Glomerular endothelial cell (primary cell): ENCODE results near the gene NOXO1. TPM values are rescaled to one million over a fixed set of nuclear protein-coding genes. Genes with fewer than 3 reads are reported as not detected.
A peak's percentile ranks its signal among the peaks of the same experiment; 100 is the strongest.
"Not testable (repeated sequence)": the region's sequence is repeated elsewhere in the genome, so short reads cannot be mapped to it uniquely, and the experiment has no call there.

ENCODE experiments used
- DNase-seq: peaks from one replicate; pipeline ENCODE4 v3.0.0-alpha.2; 2011; ENCODE audit warnings: low read depth, low spot score; ENCODE audit errors: extremely low read depth
- total RNA-seq: library from RNA; depleted of rRNA; stranded (reverse); fragments of >200 nt; gene quantifications from 2 replicates; pipeline ENCODE4 v1.2.3, GENCODE V29; 2015

NOXO1 gene
- total RNA-seq, 1 donor from 2014 or later, result 0.58 TPM

- DNase-seq, result no peak
Observed at GRCh38 chr16:1944612-1945199, 36.6 kb downstream of the NOXO1 start.

GRCh38 chr16:1942810-1943726 lies 38.2 kb downstream of the NOXO1 start, which contains the start of gene MSRB1:
Gene MSRB1 (minus strand): TSS chr16:1943199. CDS start chr16:1943156, 43 bp downstream.
- DNase-seq, result peak; percentile 72

- DNase-seq, result no peak
Observed at GRCh38 chr16:1942047-1942809, 39.0 kb downstream of the NOXO1 start.

GRCh38 chr16:1941162-1942046 lies 39.9 kb downstream of the NOXO1 start:
- no peak for DNase-seq

- DNase-seq, result no peak
Observed at GRCh38 chr16:1940273-1941161, 40.8 kb downstream of the NOXO1 start.

GRCh38 chr16:1939833-1940232 lies 41.4 kb downstream of the NOXO1 start:
- not testable (repeated sequence) for DNase-seq

DNA sequence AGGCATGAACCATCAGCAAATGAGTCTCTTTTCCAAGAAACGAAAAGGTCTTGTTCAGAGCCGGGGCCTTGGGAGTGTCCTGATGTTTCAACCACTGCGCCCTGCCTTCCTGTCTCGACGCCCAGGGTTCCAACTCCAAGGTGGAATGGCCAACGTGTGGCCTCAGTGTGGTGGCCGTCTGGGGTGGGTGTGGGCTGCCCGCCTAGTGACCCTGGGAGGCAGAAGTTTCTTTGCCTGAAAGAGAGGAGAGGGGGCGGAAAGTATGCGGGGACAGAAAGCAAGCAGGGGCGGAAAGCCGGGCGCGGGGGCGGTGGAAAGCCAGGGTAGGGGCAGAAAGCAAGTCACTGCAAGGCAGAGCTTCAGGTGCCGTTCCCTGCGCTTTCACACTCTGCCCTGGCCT lies 42.4 kb downstream of the NOXO1 start:
- no peak for DNase-seq

DNA sequence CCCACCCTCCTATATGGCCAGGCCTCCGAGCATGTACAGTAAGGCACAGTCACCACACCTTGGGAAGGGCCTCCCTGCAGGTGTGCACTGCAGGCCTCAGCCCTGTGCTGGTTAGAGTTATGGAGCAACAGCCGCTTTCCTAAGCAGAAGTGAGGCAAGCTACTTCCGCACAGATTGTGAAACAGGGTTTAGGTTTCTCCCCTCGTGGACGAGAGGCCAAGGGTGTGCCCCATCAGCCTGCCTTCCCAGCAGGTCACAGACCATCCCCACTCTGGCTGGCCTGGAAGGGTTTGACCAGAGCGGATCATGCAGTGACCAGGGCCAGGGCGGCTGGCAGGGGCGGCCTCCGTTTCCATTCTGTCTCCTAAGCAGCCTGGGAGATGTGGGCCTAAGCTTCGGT lies 43.0 kb downstream of the NOXO1 start:
- no peak for DNase-seq

DNA sequence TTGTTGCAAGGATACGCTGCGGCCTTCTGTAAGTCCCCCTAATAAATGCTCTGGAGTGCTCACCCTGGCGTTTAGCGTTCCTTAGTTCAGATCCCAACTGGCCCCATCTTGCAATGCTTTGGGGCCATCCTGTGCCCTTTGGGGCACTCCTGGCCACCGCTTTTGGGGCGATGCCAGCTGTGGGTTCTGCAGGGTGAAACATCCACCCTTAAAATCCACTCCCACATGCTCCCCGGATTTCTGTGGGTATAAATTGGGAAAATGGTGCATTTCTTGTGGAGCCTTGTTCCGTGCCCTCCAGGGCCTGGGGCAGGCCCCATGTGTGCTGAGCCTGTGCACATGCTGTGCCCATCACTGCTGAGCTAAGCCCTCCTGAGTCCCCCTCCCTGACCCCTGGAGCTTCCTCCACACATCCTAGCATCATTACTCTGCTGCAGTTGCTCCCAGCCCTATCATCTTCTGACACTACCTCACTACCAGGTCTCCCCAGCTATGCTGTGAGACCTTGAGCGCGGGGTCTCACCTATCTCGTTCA lies 44.3 kb downstream of the NOXO1 start:
- DNase-seq, result no peak

DNA sequence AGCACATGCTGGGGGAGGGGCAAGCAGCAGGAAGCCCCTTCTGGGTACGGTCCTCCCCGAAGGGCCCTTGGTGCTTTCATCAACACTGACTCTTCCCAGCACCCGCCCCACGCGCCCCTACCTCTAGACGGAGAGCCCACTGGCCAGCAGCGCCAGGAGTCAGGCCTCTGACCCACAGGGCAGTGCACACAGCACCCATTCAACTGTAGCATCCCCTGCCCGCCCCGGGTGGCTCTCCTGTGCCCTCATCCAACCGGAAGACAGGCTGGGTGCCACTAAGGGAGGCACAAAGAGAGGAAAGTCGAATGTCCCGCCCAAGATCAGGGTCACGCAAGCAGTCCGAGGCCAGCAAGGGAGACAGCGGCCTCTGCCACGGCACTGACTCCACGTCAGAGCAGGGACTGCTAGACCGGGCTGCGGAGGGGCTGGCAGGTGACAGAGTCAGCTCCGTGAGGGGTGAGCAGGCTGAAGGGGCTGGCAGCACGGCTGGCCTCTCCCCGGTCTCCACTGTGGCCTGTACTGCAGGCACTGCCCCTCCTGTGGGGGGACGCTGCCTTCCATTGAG lies 48.1 kb downstream of the NOXO1 start:
- no peak for DNase-seq

- no peak for DNase-seq
Observed at GRCh38 chr16:1932050-1933028, 48.9 kb downstream of the NOXO1 start.

GRCh38 chr16:1930338-1930720 lies 50.9 kb downstream of the NOXO1 start:
- DNase-seq, result no peak

DNA sequence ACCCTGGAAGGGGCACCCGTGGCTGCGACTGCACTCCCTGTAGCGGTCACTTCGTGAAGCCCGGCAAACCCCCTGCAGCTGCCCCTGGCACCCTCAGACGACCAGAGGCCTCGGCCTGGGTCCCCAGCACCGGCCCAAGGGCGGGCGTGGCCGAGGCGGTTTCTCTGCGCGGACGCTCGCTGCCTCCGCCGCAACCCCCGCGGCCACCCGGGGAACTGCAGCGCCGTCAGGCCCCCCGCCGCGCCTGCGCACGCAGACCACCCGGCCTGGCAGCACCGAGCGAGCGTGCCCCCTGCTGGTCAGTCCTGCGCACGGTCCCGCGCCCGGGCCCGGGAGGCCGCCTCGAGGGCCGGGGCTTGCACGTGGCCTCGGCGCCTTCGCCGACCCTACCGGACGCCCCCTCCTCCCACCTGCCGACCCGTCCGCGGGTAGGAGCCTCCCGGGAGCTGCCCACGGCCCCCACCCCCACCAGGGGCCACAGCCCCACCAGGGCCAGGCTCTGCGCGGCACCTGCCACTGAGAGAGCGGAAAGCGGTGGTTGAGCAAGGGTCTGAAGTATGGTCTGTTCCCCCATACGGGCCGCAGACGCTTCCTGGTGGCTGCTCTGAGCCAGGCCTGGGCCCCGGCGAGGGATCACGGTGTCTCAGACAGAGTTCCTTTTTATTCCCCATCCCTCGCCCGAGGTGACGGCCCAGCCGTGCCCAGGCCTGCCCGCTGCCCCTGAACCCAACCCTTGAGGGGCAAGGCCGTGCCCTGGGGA lies 51.5 kb downstream of the NOXO1 start:
- DNase-seq, result no peak

DNA sequence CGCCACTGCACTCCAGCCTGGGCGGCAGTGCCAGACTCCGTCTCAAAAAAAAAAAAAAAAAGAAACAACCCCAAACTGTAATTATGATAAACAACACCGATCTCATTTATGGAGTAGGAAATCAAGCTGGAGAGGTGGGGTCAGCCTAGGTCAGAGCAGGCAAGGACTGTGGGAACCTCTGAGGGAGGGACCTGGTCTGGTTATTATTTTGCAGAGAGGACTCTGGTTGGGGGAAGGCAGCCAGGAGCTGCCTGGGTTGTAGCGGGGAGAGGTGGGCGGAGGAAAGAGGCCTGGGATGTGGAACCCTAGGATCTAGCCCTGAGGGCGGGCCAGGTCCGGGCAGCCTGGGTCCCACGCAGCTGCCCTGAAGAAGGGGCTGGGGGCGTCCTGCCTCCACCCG lies 52.2 kb downstream of the NOXO1 start:
- no peak for DNase-seq
